Natural killer cell (primary cell): ENCODE data around the gene FLCN. TPM values are rescaled to one million over a fixed set of nuclear protein-coding genes. Genes with fewer than 3 reads are reported as not detected.

Experiments
- ATAC-seq, 3 donors: fragments of 150-1000 bp in 2 of 3; fragments of 200-7000 bp in 1 of 3; cut with Tn5 transposase; 1 replicate in 1 of 3; 2 replicates in 2 of 3; pipeline ENCODE4 v1.10.0; 2021; ENCODE audit warnings: mild to moderate bottlenecking in 2 of 3, moderate library complexity in 2 of 3
- DNase-seq, 2 donors: peaks; one replicate each; pipeline versions ENCODE4 v3.0.0 to v3.0.0-alpha.2; 2013 to 2021; ENCODE audit warnings: mixed read lengths in 1 of 2
- H3K27ac ChIP-seq: one replicate; pipeline ENCODE4 v1.5.1; 2013; ENCODE audit warnings: mild to moderate bottlenecking, low read length
- H3K27me3 ChIP-seq: one replicate; pipeline ENCODE4 v1.6.1; 2013; ENCODE audit warnings: low read length; ENCODE audit not compliant: control insufficient read depth, insufficient read depth
- H3K36me3 ChIP-seq: one replicate; pipeline ENCODE4 v1.6.1; 2013; ENCODE audit warnings: low read length; ENCODE audit not compliant: control insufficient read depth, insufficient read depth
- H3K4me1 ChIP-seq: one replicate; pipeline ENCODE4 v1.6.1; 2013; ENCODE audit warnings: low read length; ENCODE audit not compliant: control insufficient read depth, insufficient read depth
- H3K4me3 ChIP-seq: one replicate; pipeline ENCODE4 v1.5.1; 2013; ENCODE audit warnings: low read length
- H3K9me3 ChIP-seq: one replicate; pipeline ENCODE4 v1.6.1; 2013; ENCODE audit warnings: low read length; ENCODE audit not compliant: control insufficient read depth, insufficient read depth
- H3K27ac Mint-ChIP-seq, 2 donors: one replicate each; pipeline ENCODE4 v1.8.0; 2022; ENCODE audit warnings: mild to moderate bottlenecking in 2 of 2, mixed read lengths in 2 of 2, moderate library complexity in 1 of 2
- H3K27me3 Mint-ChIP-seq, 2 donors: one replicate each; pipeline ENCODE4 v1.8.0; 2022; ENCODE audit warnings: low read depth in 2 of 2, mixed read lengths in 2 of 2
- H3K36me3 Mint-ChIP-seq: one replicate; pipeline ENCODE4 v1.8.0; 2022; ENCODE audit warnings: mixed read lengths
- H3K4me1 Mint-ChIP-seq, 2 donors: one replicate each; pipeline ENCODE4 v1.8.0; 2022; ENCODE audit warnings: mixed read lengths in 2 of 2
- H3K4me3 Mint-ChIP-seq: one replicate; pipeline ENCODE4 v1.8.0; 2022; ENCODE audit warnings: mild to moderate bottlenecking, moderate library complexity, mixed read lengths
- H3K9me3 Mint-ChIP-seq, 2 donors: one replicate each; pipeline ENCODE4 v1.8.0; 2022; ENCODE audit warnings: mixed read lengths in 2 of 2
- CTCF ChIP-seq: fragments of 200-600 bp; IDR thresholded peaks from one replicate; pipeline ENCODE4 v1.8.0; 2022; ENCODE audit warnings: antibody characterized with exemption
- WGBS: methylation state at CpG from one replicate; pipeline ENCODE4 v1.1.7; 2013; ENCODE audit warnings: missing lambda C conversion rate; ENCODE audit not compliant: insufficient coverage; 5-methylcytosine and 5-hydroxymethylcytosine counted together
- intact Hi-C: fragments of 100-400 bp; cut with micrococcal nuclease; formaldehyde crosslinking; loops from one replicate; pipeline ENCODE4 v1.14.2; 2022
- total RNA-seq, 4 donors: library from RNA; stranded (reverse); fragments of 120-200 nt in 1 of 4; gene quantifications; one replicate each; pipeline versions ENCODE4 v1.2.3 to v1.2.4, GENCODE V29; 2013 to 2022

FLCN gene
- total RNA-seq, 3 donors from 2014 or later (not counting 1 experiment from before 2014, with no cell fraction given) = 26.7 to 43.6 (median 33.8) TPM

- intact Hi-C loops = no loop called here
- ATAC-seq (no peak), DNase-seq (peak in 1 of 2 donors; percentile 61)
- Mint-ChIP-seq H3K4me3 (no peak overlapping the region), H3K9me3 (no peaks in the 10 kb centered on the region), H3K4me1 (peaks cover 15 to 16% of the 10 kb centered on the region in 2 donors), H3K36me3 (no peaks in the 10 kb centered on the region), H3K27ac (no peak overlapping the region), H3K27me3 (no peaks in the 10 kb centered on the region)
- Histone ChIP-seq H3K27me3 (no peaks in the 10 kb centered on the region), H3K27ac (no peak overlapping the region), H3K4me3 (no peak overlapping the region), H3K9me3 (no peaks in the 10 kb centered on the region), H3K4me1 (peaks cover 32% of the 10 kb centered on the region), H3K36me3 (peaks cover 89% of the 10 kb centered on the region)
- WGBS = 97% methylated on average over 12 of the region's 12 CpGs
- no peak for TF ChIP-seq CTCF
These were observed 59.8 kb downstream of the FLCN start for GRCh38 chr17:17177176-17177575.

- ATAC-seq = no peak
- no peaks in the 10 kb centered on the region for H3K27me3 Mint-ChIP-seq
- no peak for TF ChIP-seq CTCF
- H3K27ac ChIP-seq = peak overlapping the region; percentile 14
- 94% methylated on average over 12 of the region's 12 CpGs for WGBS
- peaks cover 19 to 23% of the 10 kb centered on the region in 2 donors for H3K4me1 Mint-ChIP-seq
- no peak overlapping the region for H3K27ac Mint-ChIP-seq
- H3K4me1 ChIP-seq = peaks cover 33% of the 10 kb centered on the region
- H3K9me3 Mint-ChIP-seq = no peaks in the 10 kb centered on the region
- H3K4me3 Mint-ChIP-seq = no peak overlapping the region
- intact Hi-C loops = no loop called here
- H3K36me3 Mint-ChIP-seq = no peaks in the 10 kb centered on the region
- peaks cover 86% of the 10 kb centered on the region for H3K36me3 ChIP-seq
- H3K27me3 ChIP-seq = no peaks in the 10 kb centered on the region
- no peak overlapping the region for H3K4me3 ChIP-seq
- no peaks in the 10 kb centered on the region for H3K9me3 ChIP-seq
- DNase-seq = peak in 1 of 2 donors; percentile 62
These were observed 60.6 kb downstream of the FLCN start for GRCh38 chr17:17176341-17176740.

GRCh38 chr17:17175917-17176316 lies 61.1 kb downstream of the FLCN start:
- H3K9me3 Mint-ChIP-seq = no peaks in the 10 kb centered on the region
- no peak for TF ChIP-seq CTCF
- H3K4me1 Mint-ChIP-seq = peaks cover 23 to 27% of the 10 kb centered on the region in 2 donors
- ATAC-seq = peak in 1 of 3 donors; percentile 11
- 52% methylated on average over 12 of the region's 12 CpGs for WGBS
- Histone ChIP-seq H3K27me3 (no peaks in the 10 kb centered on the region), H3K4me3 (no peak overlapping the region), H3K27ac (peak overlapping the region; percentile 14), H3K36me3 (peaks cover 83% of the 10 kb centered on the region), H3K4me1 (peaks cover 37% of the 10 kb centered on the region), H3K9me3 (no peaks in the 10 kb centered on the region)
- H3K27ac Mint-ChIP-seq = no peak overlapping the region
- H3K4me3 Mint-ChIP-seq = no peak overlapping the region
- peak in 1 of 2 donors; percentile 53 for DNase-seq
- intact Hi-C loops = no loop called here
- H3K36me3 Mint-ChIP-seq = no peaks in the 10 kb centered on the region
- H3K27me3 Mint-ChIP-seq = no peaks in the 10 kb centered on the region

GRCh38 chr17:17175340-17175739 lies 61.6 kb downstream of the FLCN start:
- H3K4me1 ChIP-seq = peaks cover 38% of the 10 kb centered on the region
- H3K36me3 ChIP-seq = peaks cover 77% of the 10 kb centered on the region
- 99% methylated on average over 7 of the region's 8 CpGs for WGBS
- intact Hi-C loops = no loop called here
- no peak for ATAC-seq
- H3K36me3 Mint-ChIP-seq = no peaks in the 10 kb centered on the region
- H3K27me3 ChIP-seq = no peaks in the 10 kb centered on the region
- H3K9me3 ChIP-seq = no peaks in the 10 kb centered on the region
- H3K4me1 Mint-ChIP-seq = peaks cover 24 to 28% of the 10 kb centered on the region in 2 donors
- H3K4me3 Mint-ChIP-seq = no peak overlapping the region
- no peak for TF ChIP-seq CTCF
- H3K27me3 Mint-ChIP-seq = no peaks in the 10 kb centered on the region
- no peaks in the 10 kb centered on the region for H3K9me3 Mint-ChIP-seq
- DNase-seq = no peak
- H3K4me3 ChIP-seq = no peak overlapping the region
- no peak overlapping the region for H3K27ac Mint-ChIP-seq
- H3K27ac ChIP-seq = no peak overlapping the region
